ENCODE measurements around the gene ARHGAP26.

The ARHGAP26 gene

GRCh38 chr5:142881784-142882126, 111.6 kb downstream of the ARHGAP26 start:
- DNase-seq = no peak

DNA sequence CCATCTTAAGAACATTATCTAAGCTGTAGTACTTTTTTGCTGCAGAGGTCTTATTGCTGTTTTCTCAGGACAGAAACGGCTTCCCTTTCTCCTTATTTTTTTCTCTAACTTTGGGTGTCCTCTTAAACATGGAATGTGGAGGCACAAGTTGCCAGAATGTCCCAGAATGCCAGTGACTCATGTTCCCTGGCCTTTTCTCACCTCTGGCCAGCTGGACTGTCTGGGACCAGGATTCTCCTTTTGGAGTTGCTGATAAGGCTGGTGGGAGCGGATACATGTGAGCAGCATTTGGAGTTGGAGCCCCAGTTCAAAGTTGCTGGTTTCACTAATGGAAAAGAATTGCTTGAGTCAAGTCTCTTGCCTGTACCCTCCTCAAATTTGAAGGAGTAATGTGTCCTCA, 112.8 kb downstream of the ARHGAP26 start:
- DNase-seq = no peak

DNA sequence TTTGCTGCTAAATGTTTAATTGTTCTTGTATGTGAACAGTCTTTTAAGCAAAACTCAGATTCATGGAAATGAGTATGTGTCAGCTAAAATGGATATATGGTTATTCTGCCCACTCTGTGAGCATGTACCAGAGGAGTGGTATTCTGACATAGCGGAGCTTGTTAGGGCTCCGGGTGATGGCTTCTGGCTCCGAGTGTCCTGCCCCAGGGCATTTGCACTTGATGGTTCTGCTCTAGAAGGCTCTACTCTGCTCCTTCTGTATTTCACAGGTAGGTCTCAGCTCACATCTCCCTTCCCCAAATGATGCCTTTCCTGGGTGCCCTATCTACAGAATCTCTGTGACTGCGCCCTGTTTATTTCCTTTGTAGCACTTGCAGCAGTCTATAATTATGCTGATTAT, 113.3 kb downstream of the ARHGAP26 start:
- no peak for DNase-seq

DNA sequence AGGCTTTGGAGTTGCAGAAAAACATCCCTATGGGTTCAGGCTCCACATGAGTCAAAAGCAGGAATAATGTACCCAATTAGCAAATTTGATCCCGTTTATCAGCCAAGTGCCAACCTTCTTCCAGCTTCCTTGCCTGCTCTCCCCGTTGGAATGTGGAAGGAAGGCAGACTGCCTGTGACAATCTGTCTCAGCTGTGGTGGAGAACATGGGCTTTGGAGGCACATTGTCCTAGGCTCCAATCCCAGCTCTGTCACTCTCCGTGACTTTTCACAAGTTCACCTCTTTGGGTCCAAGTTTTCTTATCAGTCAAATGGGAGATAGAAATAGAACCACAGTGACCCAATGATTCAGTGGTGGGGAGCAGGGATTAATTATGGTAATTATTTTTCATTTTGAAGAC, 113.9 kb downstream of the ARHGAP26 start:
- DNase-seq = no peak

DNA sequence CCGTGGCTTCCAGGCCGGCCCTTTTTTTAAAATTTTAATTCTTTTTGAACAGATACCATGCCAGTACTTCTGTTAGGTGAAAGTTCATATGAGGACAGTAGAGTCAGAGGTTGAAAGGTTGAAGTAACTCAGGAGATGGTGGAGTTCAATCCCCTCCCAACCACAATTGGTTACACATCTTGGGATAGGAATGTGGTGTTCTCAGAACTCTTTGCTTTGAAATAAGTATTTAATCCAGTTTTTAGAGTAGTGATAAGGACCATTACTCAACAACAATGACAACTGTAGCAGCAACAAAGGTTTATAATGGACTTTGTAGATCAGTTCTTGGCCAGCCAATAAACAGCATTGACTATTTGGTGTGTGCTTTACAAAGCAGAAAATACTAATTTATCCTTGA, 116.0 kb downstream of the ARHGAP26 start:
- no peak for DNase-seq

GRCh38 chr5:142886956-142887355, 116.8 kb downstream of the ARHGAP26 start:
- DNase-seq = no peak

GRCh38 chr5:142888469-142889085, 118.4 kb downstream of the ARHGAP26 start:
- no peak for DNase-seq

DNA sequence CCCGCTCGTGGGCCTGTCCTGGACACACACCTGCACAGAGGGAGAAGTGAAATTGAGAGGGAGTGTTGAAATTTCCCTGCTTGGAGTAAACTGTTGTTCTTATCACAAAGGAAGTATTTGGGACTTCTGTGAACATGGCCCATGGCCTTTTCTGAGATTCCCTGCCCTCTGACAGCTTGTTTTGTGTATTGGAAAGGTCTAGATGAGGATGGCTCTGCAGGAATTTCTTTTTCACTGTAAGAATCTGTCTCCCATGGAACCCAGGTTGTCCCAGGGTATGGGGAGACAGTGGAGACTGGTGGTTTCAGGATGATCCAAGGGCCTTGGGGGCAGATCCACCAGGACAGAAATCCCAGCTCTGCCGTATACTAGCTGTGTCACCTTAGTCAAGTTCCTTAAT, 121.8 kb downstream of the ARHGAP26 start:
- DNase-seq = no peak

DNA sequence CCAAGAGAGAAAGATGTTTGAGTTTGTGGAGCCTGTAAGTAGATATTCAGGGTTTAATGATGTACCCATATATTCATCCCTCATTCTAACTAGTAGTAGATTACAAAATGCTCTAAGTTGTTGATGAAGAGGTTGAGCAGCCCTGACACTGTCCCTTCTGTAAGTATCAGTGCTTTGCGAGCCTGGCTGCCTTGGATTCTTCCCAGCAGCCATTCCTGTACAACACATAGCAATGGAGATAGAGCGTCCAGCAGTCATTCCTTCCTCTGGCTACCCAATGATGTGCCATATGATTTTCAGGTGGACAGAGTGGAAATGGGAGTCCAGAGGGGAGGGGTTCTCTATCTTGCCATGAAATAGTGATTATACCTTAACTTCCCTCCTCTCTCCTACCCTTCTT, 124.1 kb downstream of the ARHGAP26 start:
- DNase-seq = no peak

DNA sequence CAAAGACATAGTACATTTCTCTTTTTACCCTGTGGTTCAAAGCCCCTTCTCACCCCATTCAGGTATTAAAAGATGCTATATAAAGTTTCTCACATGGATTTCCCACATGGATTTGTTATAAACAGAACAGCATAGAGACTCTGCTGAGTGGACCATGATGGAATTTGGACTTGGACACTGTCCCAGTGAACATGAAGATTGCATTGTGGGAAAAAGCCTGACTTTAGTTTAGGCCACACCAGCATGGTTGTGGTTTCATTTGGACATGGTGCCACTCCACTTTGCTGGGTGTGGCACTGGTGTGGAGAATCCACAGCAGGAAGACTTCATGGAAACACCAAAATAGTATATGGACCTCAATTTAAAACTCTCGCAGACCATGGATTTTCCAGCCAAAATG, 124.6 kb downstream of the ARHGAP26 start:
- no peak for DNase-seq

DNA sequence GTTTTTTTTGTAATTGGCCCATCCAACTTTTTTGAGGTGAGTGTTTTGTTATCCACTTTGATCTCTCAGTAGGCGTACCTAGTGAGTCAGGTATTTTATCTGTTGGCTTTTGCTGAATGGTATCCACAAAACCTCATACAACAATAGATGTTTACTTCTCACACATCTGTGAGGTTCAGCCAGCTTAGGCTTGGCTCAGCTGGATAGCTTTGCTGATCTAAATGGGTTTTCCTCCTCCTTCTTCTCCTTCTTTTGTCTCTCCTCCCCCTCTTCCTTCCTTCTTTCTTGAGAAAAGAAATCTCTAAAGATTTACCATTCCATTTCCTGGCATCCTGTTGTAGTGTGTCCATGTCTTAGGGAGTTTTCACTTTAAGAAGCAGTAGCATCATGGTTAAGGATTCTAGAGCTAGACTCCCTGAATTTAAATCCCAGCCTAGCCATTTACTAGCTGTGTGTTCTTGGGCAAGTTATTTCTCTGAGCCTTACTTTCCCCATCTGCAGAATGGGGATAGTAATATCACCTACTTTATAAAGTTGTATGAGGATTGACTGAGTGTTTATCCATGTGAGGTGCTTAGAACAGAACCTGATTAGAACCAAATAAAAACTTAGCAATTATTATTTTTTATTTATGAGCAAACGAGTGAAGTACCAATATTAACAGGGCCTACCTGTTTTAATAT, 126.3 kb downstream of the ARHGAP26 start:
- DNase-seq = no peak

- no peak for DNase-seq
Observed at GRCh38 chr5:142897328-142897727, 127.2 kb downstream of the ARHGAP26 start.

GRCh38 chr5:142900927-142901326, 130.8 kb downstream of the ARHGAP26 start:
- DNase-seq = no peak

DNA sequence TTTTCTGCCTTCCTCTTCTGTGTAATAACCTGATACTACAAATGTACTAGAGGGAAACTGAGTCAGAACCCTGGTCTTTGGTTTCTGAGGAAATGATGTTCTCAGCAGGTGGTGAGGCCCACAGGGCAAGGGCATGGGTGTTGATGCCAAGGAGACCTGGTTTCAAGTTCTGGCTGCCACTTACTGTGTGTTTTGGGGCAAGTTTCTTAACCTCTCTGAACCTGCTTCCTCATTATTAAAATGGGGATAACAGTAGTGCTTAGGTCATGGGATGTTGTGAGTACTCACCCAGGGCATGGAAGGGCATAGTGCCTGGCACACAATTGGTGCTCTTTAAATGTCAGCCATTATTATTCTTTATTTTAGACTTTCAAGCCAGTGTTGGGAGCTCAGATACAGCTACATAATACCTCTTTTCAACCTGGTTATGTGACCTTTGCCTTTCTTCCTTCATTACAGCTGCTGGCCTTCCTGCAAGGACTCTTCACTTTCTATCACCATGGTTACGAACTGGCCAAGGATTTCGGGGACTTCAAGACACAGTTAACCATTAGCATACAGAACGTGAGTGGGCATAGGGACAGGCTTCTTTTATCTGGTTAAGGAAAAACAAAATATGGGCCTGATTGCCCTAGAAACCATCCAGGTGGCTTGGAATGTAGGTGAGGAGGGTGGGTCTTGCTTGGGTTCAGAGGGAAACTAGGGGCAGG, 131.5 kb downstream of the ARHGAP26 start:
- no peak for DNase-seq

DNA sequence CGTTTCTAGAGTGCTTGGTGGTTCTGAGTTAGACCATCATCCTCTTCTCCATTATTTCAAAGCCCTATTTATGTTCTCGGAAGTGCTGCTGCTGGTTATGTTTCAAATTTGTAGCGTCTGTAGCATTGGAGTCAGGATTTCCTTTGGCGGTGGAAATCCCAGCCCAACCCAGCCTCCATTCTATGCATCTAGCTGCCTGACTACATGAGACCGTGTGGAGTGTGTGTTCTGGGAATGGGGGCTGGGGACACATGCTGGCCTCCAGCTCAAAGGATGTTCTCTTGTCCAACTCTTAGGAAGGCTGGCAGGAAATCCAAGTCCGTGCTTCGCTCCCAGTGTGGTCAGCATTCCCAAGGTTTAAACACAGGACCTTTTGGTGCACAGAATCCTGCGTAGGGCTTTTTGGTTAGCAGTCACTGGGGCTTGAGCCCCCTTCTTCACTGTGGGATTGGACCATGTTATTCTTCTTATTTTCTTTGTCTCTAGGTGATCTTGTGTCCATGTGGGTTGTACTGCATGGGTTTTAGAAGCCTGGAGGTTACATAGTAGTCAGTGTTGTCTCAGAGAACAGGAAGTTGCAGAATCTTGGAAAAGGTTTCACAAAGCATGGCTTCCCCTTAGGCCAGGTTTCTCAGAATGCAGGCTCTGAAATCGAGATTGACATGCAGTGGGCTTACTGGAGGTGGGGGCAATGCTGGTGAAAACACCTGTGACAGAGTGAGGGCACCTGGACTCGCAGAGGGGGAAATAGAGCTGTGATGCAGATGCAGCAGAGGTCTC, 132.2 kb downstream of the ARHGAP26 start:
- DNase-seq = no peak

DNA sequence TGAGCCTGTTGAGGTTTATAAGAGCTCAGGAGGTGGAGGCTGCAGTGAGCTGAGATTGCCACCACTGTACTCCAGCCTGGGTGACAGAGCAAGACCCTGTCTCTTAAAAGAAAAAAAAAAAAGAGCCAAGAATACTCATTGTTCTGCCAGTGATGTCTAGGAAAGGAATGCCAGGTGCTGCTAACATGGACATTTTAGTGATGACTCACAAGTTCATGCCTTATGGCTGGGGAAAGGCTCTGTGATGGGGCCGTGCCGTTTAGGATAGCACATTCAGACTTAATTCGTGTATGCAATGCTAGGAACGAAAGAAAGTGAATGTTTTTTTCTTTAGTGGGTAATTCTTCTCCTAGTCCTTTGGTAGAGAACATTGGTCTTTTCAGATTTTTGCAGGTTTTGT, 134.2 kb downstream of the ARHGAP26 start:
- no peak for DNase-seq

DNA sequence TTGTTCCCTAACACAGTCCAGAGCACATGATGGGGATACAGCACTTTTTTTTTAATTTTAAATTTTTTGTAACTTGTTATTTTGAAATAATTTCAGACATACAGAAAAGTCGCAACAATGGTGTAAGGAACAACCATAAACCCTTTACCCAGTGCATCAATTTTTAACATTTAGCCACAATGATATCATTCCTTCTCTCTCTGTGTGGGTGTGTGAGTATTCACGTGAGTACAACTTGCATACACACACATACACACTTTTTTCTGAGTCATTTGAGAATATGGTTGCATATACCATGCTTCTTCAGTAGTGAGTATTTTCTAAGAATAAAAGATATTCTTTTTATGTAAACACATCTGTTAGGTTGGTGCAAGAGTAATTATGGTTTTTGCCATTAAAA, 135.2 kb downstream of the ARHGAP26 start:
- no peak for DNase-seq

DNA sequence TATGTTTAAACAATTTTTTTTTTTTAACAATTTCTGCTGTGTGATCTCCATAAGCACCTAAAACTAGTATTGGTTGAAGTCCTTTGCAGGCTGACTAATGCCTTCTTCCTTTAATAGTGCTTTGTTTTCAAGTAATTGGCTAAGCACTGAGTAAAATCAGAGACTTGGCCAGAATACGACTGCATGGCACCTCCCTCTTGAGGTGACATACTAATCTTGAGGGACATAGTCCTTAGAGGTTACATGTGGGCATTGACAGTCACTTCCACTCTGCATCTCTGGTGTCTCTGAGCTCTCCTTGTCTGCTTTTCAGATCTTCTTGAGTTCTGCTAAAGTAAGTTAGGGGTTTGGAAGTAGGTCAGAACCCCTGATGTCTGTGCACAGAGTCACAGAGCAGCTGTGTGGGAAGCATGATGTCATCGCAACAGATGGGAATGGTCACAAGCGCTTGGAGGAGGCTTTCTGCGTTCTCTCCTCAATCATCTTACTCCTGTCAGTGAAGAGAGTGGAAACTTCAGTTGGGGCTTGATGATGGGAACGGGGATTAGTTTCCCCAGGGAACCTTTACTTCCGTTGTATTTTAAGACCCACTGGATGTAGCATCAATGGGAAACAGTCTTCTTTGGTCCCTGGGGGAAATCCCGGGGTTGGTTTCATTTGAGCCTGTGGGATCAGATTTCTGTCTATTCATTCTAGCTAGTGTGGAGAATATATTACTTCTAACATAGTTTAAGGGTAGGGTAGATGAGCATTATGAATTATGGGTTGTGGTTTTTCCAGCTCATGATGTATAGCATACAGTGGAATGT, 136.9 kb downstream of the ARHGAP26 start:
- DNase-seq = no peak

GRCh38 chr5:142908659-142909058, 138.5 kb downstream of the ARHGAP26 start:
- no peak for DNase-seq

DNA sequence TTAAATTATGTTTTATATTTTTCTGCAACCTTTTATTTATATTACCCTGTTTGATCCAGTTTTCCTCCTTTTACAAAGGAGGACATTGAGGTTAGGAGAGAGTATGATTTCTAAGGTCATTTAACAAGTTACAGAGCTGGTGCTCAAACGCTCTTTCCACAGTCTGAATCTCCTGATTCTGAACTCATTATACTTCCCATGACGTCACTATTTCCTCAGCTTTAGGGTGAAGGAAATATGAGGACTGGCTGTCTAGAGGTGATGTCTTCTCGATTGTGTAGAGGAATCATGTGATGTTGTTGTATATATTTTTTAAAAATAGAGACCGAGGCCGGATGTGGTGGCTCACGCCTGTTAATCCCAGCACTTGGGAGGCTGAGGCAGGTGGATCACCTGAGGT, 140.0 kb downstream of the ARHGAP26 start:
- DNase-seq = no peak

DNA sequence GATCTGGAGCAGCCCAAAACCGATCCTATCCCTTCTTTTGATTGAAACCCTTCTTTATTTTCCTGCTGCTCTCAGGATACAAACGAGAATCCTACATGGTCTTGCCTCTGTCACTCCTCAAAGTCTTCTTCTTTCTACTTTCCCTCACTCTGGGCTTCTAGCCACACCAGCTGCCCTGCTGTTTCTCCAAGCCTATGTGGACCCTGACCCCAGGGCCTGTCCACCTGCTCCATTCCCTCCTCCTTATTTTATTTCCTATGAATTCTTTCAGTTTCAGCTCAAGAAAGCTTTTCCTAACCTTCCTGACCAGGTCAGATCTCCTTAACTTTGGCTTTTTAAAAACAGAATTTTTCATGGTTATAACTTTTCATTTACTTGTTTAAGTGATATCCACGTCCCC, 141.0 kb downstream of the ARHGAP26 start:
- no peak for DNase-seq

- no peak for DNase-seq
Observed at GRCh38 chr5:142911775-142912174, 141.6 kb downstream of the ARHGAP26 start.
